Prostate gland (tissue), 2 donors: ENCODE measurements around the gene SUN1.

ENCODE experiments used
- POLR2A ChIP-seq: fragments of 450-650 bp; IDR thresholded peaks from one replicate; pipeline ENCODE4 v1.6.1; 2016; ENCODE audit warnings: antibody characterized with exemption, mild to moderate bottlenecking
- TF ChIP-seq, protein P1 (sequence below), 4 experiments: fragments of 200-600 bp in 2 of 4; fragments of 450-650 bp in 2 of 4; sonication (generic) in 2 of 4; IDR thresholded peaks; 1 replicate in 3 of 4; 2 replicates in 1 of 4; pipeline ENCODE4 v1.5.1; 2016 to 2019; ENCODE audit warnings: antibody characterized with exemption in 4 of 4, mild to moderate bottlenecking in 2 of 4, moderate library complexity in 2 of 4

DNA sequence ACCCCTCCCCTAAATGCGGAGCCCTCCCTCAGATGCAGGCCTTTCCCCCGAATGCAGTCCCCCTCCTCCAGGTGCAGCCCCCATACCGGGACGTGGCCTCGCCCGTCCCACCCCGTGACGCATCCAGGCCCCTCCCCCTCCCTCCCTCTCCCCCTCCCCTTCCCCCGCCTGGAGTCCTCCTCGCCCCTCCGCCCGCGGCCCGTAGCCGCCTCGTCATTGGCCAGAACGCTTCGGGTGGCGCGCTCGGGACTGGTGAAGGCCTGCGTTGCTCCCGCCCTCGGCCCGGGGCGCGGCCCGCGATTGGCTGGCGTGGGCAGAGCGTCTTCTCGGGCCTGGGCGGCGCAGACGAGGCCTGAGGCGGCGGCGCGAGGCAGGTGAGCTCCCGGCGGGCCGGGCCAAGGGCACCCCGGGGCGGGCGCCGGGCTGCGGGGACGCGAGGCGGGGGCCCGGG lies 16.0 kb upstream of the SUN1 start:
- TF ChIP-seq, protein P1, sequence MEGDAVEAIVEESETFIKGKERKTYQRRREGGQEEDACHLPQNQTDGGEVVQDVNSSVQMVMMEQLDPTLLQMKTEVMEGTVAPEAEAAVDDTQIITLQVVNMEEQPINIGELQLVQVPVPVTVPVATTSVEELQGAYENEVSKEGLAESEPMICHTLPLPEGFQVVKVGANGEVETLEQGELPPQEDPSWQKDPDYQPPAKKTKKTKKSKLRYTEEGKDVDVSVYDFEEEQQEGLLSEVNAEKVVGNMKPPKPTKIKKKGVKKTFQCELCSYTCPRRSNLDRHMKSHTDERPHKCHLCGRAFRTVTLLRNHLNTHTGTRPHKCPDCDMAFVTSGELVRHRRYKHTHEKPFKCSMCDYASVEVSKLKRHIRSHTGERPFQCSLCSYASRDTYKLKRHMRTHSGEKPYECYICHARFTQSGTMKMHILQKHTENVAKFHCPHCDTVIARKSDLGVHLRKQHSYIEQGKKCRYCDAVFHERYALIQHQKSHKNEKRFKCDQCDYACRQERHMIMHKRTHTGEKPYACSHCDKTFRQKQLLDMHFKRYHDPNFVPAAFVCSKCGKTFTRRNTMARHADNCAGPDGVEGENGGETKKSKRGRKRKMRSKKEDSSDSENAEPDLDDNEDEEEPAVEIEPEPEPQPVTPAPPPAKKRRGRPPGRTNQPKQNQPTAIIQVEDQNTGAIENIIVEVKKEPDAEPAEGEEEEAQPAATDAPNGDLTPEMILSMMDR (IDR thresholded peaks at IDR 0.05), result no peak
- peak; percentile 91 for TF ChIP-seq POLR2A
